ENCODE results near the gene CUEDC2.

DNA sequence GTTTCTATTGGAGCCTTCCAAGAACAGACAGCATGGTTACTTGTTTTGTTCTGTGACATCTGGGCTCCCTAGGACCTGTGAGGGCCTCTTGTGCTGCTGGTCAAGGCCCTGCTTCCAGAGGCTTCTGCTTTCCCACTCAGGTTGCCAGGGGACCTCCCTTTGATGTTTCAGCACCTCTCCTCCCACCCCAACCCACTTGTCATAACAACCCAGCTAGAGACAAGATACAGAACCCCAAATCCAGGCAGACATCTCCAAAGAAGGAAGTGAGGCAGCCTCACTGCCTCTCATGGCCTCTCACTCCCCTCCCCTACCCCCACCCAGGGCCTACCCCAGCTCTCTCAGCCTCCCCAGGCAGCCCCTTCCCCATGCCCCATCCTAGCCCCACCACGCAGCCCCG, 25.6 kb downstream of the CUEDC2 start:
- TF ChIP-seq, protein P1, sequence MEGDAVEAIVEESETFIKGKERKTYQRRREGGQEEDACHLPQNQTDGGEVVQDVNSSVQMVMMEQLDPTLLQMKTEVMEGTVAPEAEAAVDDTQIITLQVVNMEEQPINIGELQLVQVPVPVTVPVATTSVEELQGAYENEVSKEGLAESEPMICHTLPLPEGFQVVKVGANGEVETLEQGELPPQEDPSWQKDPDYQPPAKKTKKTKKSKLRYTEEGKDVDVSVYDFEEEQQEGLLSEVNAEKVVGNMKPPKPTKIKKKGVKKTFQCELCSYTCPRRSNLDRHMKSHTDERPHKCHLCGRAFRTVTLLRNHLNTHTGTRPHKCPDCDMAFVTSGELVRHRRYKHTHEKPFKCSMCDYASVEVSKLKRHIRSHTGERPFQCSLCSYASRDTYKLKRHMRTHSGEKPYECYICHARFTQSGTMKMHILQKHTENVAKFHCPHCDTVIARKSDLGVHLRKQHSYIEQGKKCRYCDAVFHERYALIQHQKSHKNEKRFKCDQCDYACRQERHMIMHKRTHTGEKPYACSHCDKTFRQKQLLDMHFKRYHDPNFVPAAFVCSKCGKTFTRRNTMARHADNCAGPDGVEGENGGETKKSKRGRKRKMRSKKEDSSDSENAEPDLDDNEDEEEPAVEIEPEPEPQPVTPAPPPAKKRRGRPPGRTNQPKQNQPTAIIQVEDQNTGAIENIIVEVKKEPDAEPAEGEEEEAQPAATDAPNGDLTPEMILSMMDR (IDR thresholded peaks at IDR 0.05): no peak
- TF ChIP-seq NR1H2 (CRISPR knock-in tag; IDR thresholded peaks at IDR 0.05) (no peak), TEAD4 (CRISPR knock-in tag; IDR thresholded peaks at IDR 0.05) (no peak), CREM (CRISPR knock-in tag; IDR thresholded peaks at IDR 0.05) (no peak)
- TF ChIP-seq, protein P2, sequence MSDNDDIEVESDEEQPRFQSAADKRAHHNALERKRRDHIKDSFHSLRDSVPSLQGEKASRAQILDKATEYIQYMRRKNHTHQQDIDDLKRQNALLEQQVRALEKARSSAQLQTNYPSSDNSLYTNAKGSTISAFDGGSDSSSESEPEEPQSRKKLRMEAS (CRISPR knock-in tag; IDR thresholded peaks at IDR 0.05): no peak

Data from WTC11 (cell line).